22Rv1 (cell line): ENCODE measurements around the gene NMS.

Source experiments
- CTCF ChIP-seq: fragments of 450-650 bp; IDR thresholded peaks from 2 replicates; pipeline ENCODE4 v1.5.1; 2017; ENCODE audit warnings: mild to moderate bottlenecking
- ZFX ChIP-seq: fragments of 450-650 bp; IDR thresholded peaks from 2 replicates; pipeline ENCODE4 v1.6.1; 2017; ENCODE audit warnings: antibody characterized with exemption, borderline replicate concordance

GRCh38 chr2:100485396-100485795 is 15.1 kb downstream of the NMS start:
- TF ChIP-seq CTCF (no peak), ZFX (no peak)
